Measurements from ENCODE around the gene RMDN3. TPM values are rescaled to one million over a fixed set of nuclear protein-coding genes. Genes with fewer than 3 reads are reported as not detected.

The RMDN3 gene
- total and polyA plus RNA-seq, 3 donors from 2014 or later, result 31.5 to 37.3 (median 33.1) TPM

- no peak for DNase-seq
- Histone ChIP-seq H3K9me3 (no peaks in the 10 kb centered on the region), H3K27ac (no peak overlapping the region), H3K4me3 (no peak overlapping the region), H3K36me3 (ENCODE audit: low read depth, missing control alignments) (no peaks in the 10 kb centered on the region), H3K4me1 (no peaks in the 10 kb centered on the region), H3K27me3 (no peaks in the 10 kb centered on the region)
- intact Hi-C loops (cut with DNase I; ENCODE audit: low total_unique reads), result no loop called here
- 41 to 43% methylated on average over 3 of the region's 3 CpGs for WGBS, 2 donors
- TF ChIP-seq, protein P1, sequence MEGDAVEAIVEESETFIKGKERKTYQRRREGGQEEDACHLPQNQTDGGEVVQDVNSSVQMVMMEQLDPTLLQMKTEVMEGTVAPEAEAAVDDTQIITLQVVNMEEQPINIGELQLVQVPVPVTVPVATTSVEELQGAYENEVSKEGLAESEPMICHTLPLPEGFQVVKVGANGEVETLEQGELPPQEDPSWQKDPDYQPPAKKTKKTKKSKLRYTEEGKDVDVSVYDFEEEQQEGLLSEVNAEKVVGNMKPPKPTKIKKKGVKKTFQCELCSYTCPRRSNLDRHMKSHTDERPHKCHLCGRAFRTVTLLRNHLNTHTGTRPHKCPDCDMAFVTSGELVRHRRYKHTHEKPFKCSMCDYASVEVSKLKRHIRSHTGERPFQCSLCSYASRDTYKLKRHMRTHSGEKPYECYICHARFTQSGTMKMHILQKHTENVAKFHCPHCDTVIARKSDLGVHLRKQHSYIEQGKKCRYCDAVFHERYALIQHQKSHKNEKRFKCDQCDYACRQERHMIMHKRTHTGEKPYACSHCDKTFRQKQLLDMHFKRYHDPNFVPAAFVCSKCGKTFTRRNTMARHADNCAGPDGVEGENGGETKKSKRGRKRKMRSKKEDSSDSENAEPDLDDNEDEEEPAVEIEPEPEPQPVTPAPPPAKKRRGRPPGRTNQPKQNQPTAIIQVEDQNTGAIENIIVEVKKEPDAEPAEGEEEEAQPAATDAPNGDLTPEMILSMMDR (IDR thresholded peaks at IDR 0.05), result no peak
- TF ChIP-seq POLR2A (IDR thresholded peaks at IDR 0.05), result no peak
Observed at GRCh38 chr15:40785164-40785563, 30.1 kb upstream of the RMDN3 start.

DNA sequence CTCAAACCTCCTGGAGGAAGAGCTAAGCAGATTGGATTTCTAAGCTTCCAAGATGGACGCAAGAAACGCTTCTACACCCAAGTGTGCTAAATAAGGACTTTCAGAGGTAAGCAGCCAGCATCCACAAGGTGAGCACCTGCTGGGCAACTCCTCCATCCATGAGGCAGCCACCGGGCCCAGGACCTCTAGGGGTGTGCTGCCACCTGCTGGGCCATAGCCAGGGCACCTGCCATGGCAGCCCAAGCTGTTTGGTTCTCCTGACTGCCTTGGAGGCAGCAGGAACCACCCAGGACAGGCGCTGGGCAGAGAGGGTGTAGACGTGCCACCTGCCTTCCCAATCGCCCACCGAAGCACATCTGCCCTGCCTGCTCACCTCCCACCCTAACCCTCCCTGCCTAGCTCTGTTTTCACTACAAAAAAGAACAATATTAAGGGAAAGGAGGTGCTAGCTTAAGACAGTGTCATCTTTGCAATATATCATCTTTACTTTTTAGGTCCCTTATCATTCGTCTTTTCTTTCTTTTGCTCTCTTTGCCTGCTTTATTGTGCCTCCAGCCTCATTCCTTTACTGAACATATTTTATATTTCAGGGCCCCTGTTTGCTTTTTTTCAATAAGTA is 27.7 kb upstream of the RMDN3 start:
- H3K4me3 ChIP-seq, result no peak overlapping the region
- H3K4me1 ChIP-seq, result no peaks in the 10 kb centered on the region
- no peaks in the 10 kb centered on the region for H3K36me3 ChIP-seq (ENCODE audit: low read depth, missing control alignments)
- no peaks in the 10 kb centered on the region for H3K9me3 ChIP-seq
- intact Hi-C loops (cut with DNase I; ENCODE audit: low total_unique reads), result no loop called here
- TF ChIP-seq POLR2A (IDR thresholded peaks at IDR 0.05), result no peak
- TF ChIP-seq, protein P1 (IDR thresholded peaks at IDR 0.05), result peak in 1 of 3 experiments; percentile 31
- 63 to 74% methylated on average over 8 of the region's 8 CpGs for WGBS, 2 donors
- no peak overlapping the region for H3K27ac ChIP-seq
- peak; percentile 53 for DNase-seq
- no peaks in the 10 kb centered on the region for H3K27me3 ChIP-seq

GRCh38 chr15:40776537-40777141 is 21.6 kb upstream of the RMDN3 start:
- DNase-seq, result no peak
- 80 to 85% methylated on average over 9 to 11 of the region's 11 CpGs for WGBS, 2 donors
- intact Hi-C loops (cut with DNase I; ENCODE audit: low total_unique reads), result no loop called here
- Histone ChIP-seq H3K9me3 (no peaks in the 10 kb centered on the region), H3K4me3 (no peak overlapping the region), H3K36me3 (ENCODE audit: low read depth, missing control alignments) (no peaks in the 10 kb centered on the region), H3K27ac (no peak overlapping the region), H3K4me1 (no peaks in the 10 kb centered on the region), H3K27me3 (no peaks in the 10 kb centered on the region)
- TF ChIP-seq POLR2A (IDR thresholded peaks at IDR 0.05), result no peak
- TF ChIP-seq, protein P1 (IDR thresholded peaks at IDR 0.05), result no peak

- DNase-seq, result no peak
- TF ChIP-seq, protein P1 (IDR thresholded peaks at IDR 0.05), result no peak
- TF ChIP-seq POLR2A (IDR thresholded peaks at IDR 0.05), result no peak
- H3K36me3 ChIP-seq (ENCODE audit: low read depth, missing control alignments), result no peaks in the 10 kb centered on the region
- no peaks in the 10 kb centered on the region for H3K27me3 ChIP-seq
- no peaks in the 10 kb centered on the region for H3K9me3 ChIP-seq
- no peaks in the 10 kb centered on the region for H3K4me1 ChIP-seq
- no peak overlapping the region for H3K27ac ChIP-seq
- intact Hi-C loops (cut with DNase I; ENCODE audit: low total_unique reads), result no loop called here
- no peak overlapping the region for H3K4me3 ChIP-seq
- 92 to 94% methylated on average over 13 to 14 of the region's 14 CpGs for WGBS, 2 donors
Observed at GRCh38 chr15:40775740-40776536, 20.9 kb upstream of the RMDN3 start.

Data from testis (tissue), 3 donors.